Parathyroid adenoma (tissue), 2 donors: Measurements from ENCODE around the gene TCAIM.
"Not testable (repeated sequence)": the region's sequence is repeated elsewhere in the genome, so short reads cannot be mapped to it uniquely, and the experiment has no call there.

Experiments used
- H2AFZ ChIP-seq: fragments of 300-600 bp; sonication (generic); one replicate; pipeline ENCODE4 v1.7.0; 2017; ENCODE audit warnings: antibody characterized with exemption, mild to moderate bottlenecking
- H3K27ac ChIP-seq: fragments of 300-600 bp; sonication (generic); one replicate; pipeline ENCODE4 v1.7.0; 2017
- H3K27me3 ChIP-seq: fragments of 300-600 bp; sonication (generic); one replicate; pipeline ENCODE4 v1.7.0; 2017; ENCODE audit warnings: low read length; ENCODE audit not compliant: control insufficient read depth, insufficient read depth
- H3K36me3 ChIP-seq: fragments of 300-600 bp; sonication (generic); one replicate; pipeline ENCODE4 v1.7.0; 2017; ENCODE audit warnings: low read length; ENCODE audit not compliant: control insufficient read depth, insufficient read depth
- H3K4me1 ChIP-seq: fragments of 300-600 bp; sonication (generic); one replicate; pipeline ENCODE4 v1.7.0; 2017; ENCODE audit warnings: control low read depth
- H3K4me2 ChIP-seq: fragments of 300-600 bp; sonication (generic); one replicate; pipeline ENCODE4 v1.7.0; 2017; ENCODE audit warnings: low read length
- H3K4me3 ChIP-seq: fragments of 300-600 bp; sonication (generic); one replicate; pipeline ENCODE4 v1.7.0; 2017; ENCODE audit warnings: low read depth, low read length
- H3K79me2 ChIP-seq: fragments of 300-600 bp; sonication (generic); one replicate; pipeline ENCODE4 v1.7.0; 2017; ENCODE audit warnings: control low read depth
- H3K9ac ChIP-seq: fragments of 300-600 bp; sonication (generic); one replicate; pipeline ENCODE4 v1.7.0; 2017; ENCODE audit warnings: mild to moderate bottlenecking
- H3K9me3 ChIP-seq: fragments of 300-600 bp; sonication (generic); one replicate; pipeline ENCODE4 v1.7.0; 2017; ENCODE audit warnings: low read length; ENCODE audit not compliant: control insufficient read depth
- CTCF ChIP-seq: fragments of 300-600 bp; sonication (generic); IDR thresholded peaks from one replicate; pipeline ENCODE4 v1.7.0; 2017; ENCODE audit warnings: antibody characterized with exemption, mild to moderate bottlenecking
- donor health status: primary hyperparathyroidism.

Gene TCAIM

GRCh38 chr3:44339181-44340057 is 853 bp downstream of the TCAIM start:
- Histone ChIP-seq H3K79me2 (peaks cover 2% of the 10 kb centered on the region), H2AFZ (peak overlapping the region; percentile 99), H3K36me3 (no peaks in the 10 kb centered on the region), H3K4me3 (peak overlapping the region; percentile 97), H3K27me3 (no peaks in the 10 kb centered on the region), H3K27ac (peak overlapping the region; percentile 97), H3K9ac (peak overlapping the region; percentile 77), H3K4me2 (peak overlapping the region; percentile 97), H3K4me1 (no peaks in the 10 kb centered on the region), H3K9me3 (no peaks in the 10 kb centered on the region)
- TF ChIP-seq CTCF, result no peak

GRCh38 chr3:44340058-44340395 is 1.5 kb downstream of the TCAIM start:
- Histone ChIP-seq H3K79me2 (peaks cover 8% of the 10 kb centered on the region), H2AFZ (no peak overlapping the region), H3K4me3 (no peak overlapping the region), H3K27ac (no peak overlapping the region), H3K9ac (no peak overlapping the region), H3K4me2 (no peak overlapping the region), H3K9me3 (no peaks in the 10 kb centered on the region), H3K27me3 (no peaks in the 10 kb centered on the region), H3K36me3 (no peaks in the 10 kb centered on the region), H3K4me1 (no peaks in the 10 kb centered on the region)
- no peak for TF ChIP-seq CTCF

GRCh38 chr3:44342176-44342790 is 3.7 kb downstream of the TCAIM start:
- Histone ChIP-seq H3K4me2 (no peak overlapping the region), H3K79me2 (peaks cover 20% of the 10 kb centered on the region), H3K4me3 (no peak overlapping the region), H3K9me3 (no peaks in the 10 kb centered on the region), H3K9ac (no peak overlapping the region), H3K27ac (no peak overlapping the region), H3K27me3 (no peaks in the 10 kb centered on the region), H2AFZ (no peak overlapping the region), H3K36me3 (no peaks in the 10 kb centered on the region), H3K4me1 (no peaks in the 10 kb centered on the region)
- no peak for TF ChIP-seq CTCF

GRCh38 chr3:44343421-44343820 is 4.9 kb downstream of the TCAIM start:
- no peaks in the 10 kb centered on the region for H3K4me1 ChIP-seq
- no peak overlapping the region for H3K27ac ChIP-seq
- H3K9me3 ChIP-seq, result no peaks in the 10 kb centered on the region
- no peaks in the 10 kb centered on the region for H3K36me3 ChIP-seq
- H3K9ac ChIP-seq, result no peak overlapping the region
- peaks cover 26% of the 10 kb centered on the region for H3K79me2 ChIP-seq
- no peak overlapping the region for H2AFZ ChIP-seq
- no peaks in the 10 kb centered on the region for H3K27me3 ChIP-seq
- no peak overlapping the region for H3K4me3 ChIP-seq
- TF ChIP-seq CTCF, result no peak
- no peak overlapping the region for H3K4me2 ChIP-seq

- H3K79me2 ChIP-seq, result peaks cover 27% of the 10 kb centered on the region
- not testable (repeated sequence) for H3K27ac ChIP-seq, H3K9me3 ChIP-seq, H3K9ac ChIP-seq, H3K4me2 ChIP-seq, H3K36me3 ChIP-seq, H3K4me3 ChIP-seq, H3K27me3 ChIP-seq, H2AFZ ChIP-seq, H3K4me1 ChIP-seq
Observed at GRCh38 chr3:44346590-44346989, 8.0 kb downstream of the TCAIM start.
